K562 (cell line): ENCODE results near the gene ZNF189. TPM values are rescaled to one million over a fixed set of nuclear protein-coding genes. Genes with fewer than 3 reads are reported as not detected.

ENCODE experiments used
- ARID4B ChIP-seq: sonication (generic); formaldehyde crosslinking; IDR thresholded peaks from 2 replicates; pipeline ENCODE4 v1.8.0; 2022; ENCODE audit warnings: mild to moderate bottlenecking, missing genetic modification reagents
- C11orf30 ChIP-seq: fragments of 450-650 bp; IDR thresholded peaks from 2 replicates; pipeline ENCODE4 v1.6.1; 2016; ENCODE audit warnings: low read depth, mild to moderate bottlenecking
- CBX1 ChIP-seq: sonication (generic); IDR thresholded peaks from 2 replicates; pipeline ENCODE4 v1.6.1; 2016; ENCODE audit warnings: antibody characterized with exemption, low read depth, mild to moderate bottlenecking
- EGR1 ChIP-seq: fragments of 450-650 bp; conservative IDR thresholded peaks from 2 replicates; pipeline ENCODE4 v1.6.1; 2017; ENCODE audit warnings: mild to moderate bottlenecking
- ESRRA ChIP-seq: fragments of 450-650 bp; IDR thresholded peaks from 2 replicates; pipeline ENCODE4 v1.6.1; 2014; ENCODE audit warnings: low read depth, mild to moderate bottlenecking, moderate library complexity, borderline replicate concordance
- JUND ChIP-seq, 2 experiments: IDR thresholded peaks; 2 replicates in 1 of 2; 3 replicates in 1 of 2; pipeline ENCODE4 v1.6.1; 2011; ENCODE audit warnings: borderline replicate concordance in 2 of 2, low read depth in 2 of 2, low read length in 2 of 2, improper control_type of control experiment in 1 of 2, missing biosample characterization in 1 of 2, missing genetic modification characterization in 1 of 2, missing genetic modification reagents in 1 of 2
- OTX1 ChIP-seq: fragments of 450-650 bp; formaldehyde crosslinking; IDR thresholded peaks from 2 replicates; pipeline ENCODE4 v1.4.0; 2022; ENCODE audit warnings: mild to moderate bottlenecking
- POLR2A ChIP-seq: fragments of 450-650 bp; conservative IDR thresholded peaks from 2 replicates; pipeline ENCODE4 v1.6.1; 2016
- POLR2AphosphoS5 ChIP-seq: IDR thresholded peaks from 2 replicates; pipeline ENCODE4 v1.6.1; 2011; ENCODE audit warnings: mild to moderate bottlenecking, low read depth, low read length, moderate library complexity; ENCODE audit not compliant: control insufficient read depth, insufficient read depth
- PURB ChIP-seq: sonication (generic); formaldehyde crosslinking; IDR thresholded peaks from 2 replicates; pipeline ENCODE4 v1.9.0; 2021; ENCODE audit warnings: low read depth, mild to moderate bottlenecking, missing genetic modification reagents
- RBM14 ChIP-seq: fragments of 200-400 bp; formaldehyde crosslinking; IDR thresholded peaks from 2 replicates; pipeline ENCODE4 v1.6.1; 2018; ENCODE audit warnings: low read depth, mild to moderate bottlenecking, low read length, moderate library complexity, borderline replicate concordance; ENCODE audit not compliant: insufficient read depth
- RNF2 ChIP-seq: sonication (generic); IDR thresholded peaks from 2 replicates; pipeline ENCODE4 v1.6.1; 2016
- SNAPC5 ChIP-seq: fragments of 250-450 bp; sonication (Bioruptor Pico); IDR thresholded peaks from 2 replicates; pipeline ENCODE4 v1.8.0; 2021; ENCODE audit warnings: moderate library complexity, mild to moderate bottlenecking, inconsistent platforms
- SP2 ChIP-seq: IDR thresholded peaks from 2 replicates; pipeline ENCODE4 v1.6.1; 2011; ENCODE audit warnings: mild to moderate bottlenecking, low read depth, low read length, moderate library complexity; ENCODE audit not compliant: poor library complexity, severe bottlenecking; ENCODE audit errors: extremely low read depth
- TBP ChIP-seq: optimal IDR thresholded peaks from 2 replicates; pipeline ENCODE3; 2011; ENCODE audit warnings: low read depth, low read length, improper control_type of control experiment
- ZBTB12 ChIP-seq: fragments of 250-450 bp; sonication (Bioruptor Pico); IDR thresholded peaks from 2 replicates; pipeline ENCODE4 v1.4.0; 2020
- ZBTB17 ChIP-seq: fragments of 450-650 bp; formaldehyde crosslinking; IDR thresholded peaks from 2 replicates; pipeline ENCODE4 v1.4.0; 2020; ENCODE audit warnings: mild to moderate bottlenecking
- ZNF143 ChIP-seq: sonication (generic); formaldehyde crosslinking; IDR thresholded peaks from 2 replicates; pipeline ENCODE4 v1.9.0; 2022; ENCODE audit warnings: mild to moderate bottlenecking, missing genetic modification reagents
- ZNF316 ChIP-seq: fragments of 450-650 bp; IDR thresholded peaks from 2 replicates; pipeline ENCODE4 v1.6.1; 2016
- ZNF384 ChIP-seq: IDR thresholded peaks from 2 replicates; pipeline ENCODE4 v1.6.1; 2012; ENCODE audit warnings: low read depth, low read length, improper control_type of control experiment
- ZNF695 ChIP-seq: fragments of 450-650 bp; formaldehyde crosslinking; IDR thresholded peaks from 2 replicates; pipeline ENCODE4 v1.4.0; 2020; ENCODE audit warnings: mild to moderate bottlenecking, moderate library complexity
- ZNF785 ChIP-seq: fragments of 250-450 bp; sonication (Bioruptor Pico); IDR thresholded peaks from 2 replicates; pipeline ENCODE4 v1.4.0; 2020; ENCODE audit warnings: mild to moderate bottlenecking
- polyA plus RNA-seq, 8 experiments: library from polyadenylated mRNA; depleted of rRNA in 4 of 8; stranded (reverse) in 5 of 8; unstranded in 3 of 8; fragments of >200 nt; fragmentation: Nextera tagmentation in 2 of 8; fragmentation: Illumina TruSeq in 1 of 8; extraction: Ambion mirVana in 2 of 8; extraction: Trizol in 1 of 8; gene quantifications; 2 replicates each; pipeline versions ENCODE4 v1.2.1 to v1.2.3, GENCODE V29; 2011 to 2014; ENCODE audit warnings: inconsistent platforms in 1 of 8, missing spikeins in 1 of 8
- total RNA-seq, 7 experiments: library from RNA; depleted of rRNA in 6 of 7; stranded (reverse); fragments of >200 nt in 6 of 7; fragmentation: Illumina TruSeq in 2 of 7; extraction: Trizol in 2 of 7; gene quantifications; 2 replicates each; pipeline versions ENCODE4 v1.2.1 to v1.2.3, GENCODE V29; 2011 to 2021; ENCODE audit warnings: low replicate concordance in 1 of 7

Gene ZNF189
- total and polyA plus RNA-seq, 9 of the 15 experiments (the other 6 are each of a cell fraction or from before 2014, with no cell fraction given), result 2.4 to 15.3 (median 6.4) TPM

- TF ChIP-seq SP2 (no peak), ESRRA (0 out of 2 replicates have a peak, but pooled peaks have one; percentile 11), ZNF695 (CRISPR knock-in tag) (no peak), ZBTB17 (peak; percentile 83), CBX1 (no peak), C11orf30 (peak; percentile 53; the same call in 1 of the 2 replicates), OTX1 (peak; percentile 70; the same call in 1 of the 2 replicates), POLR2AphosphoS5 (peak; percentile 95), RBM14 (no peak), EGR1 (peak; percentile 95), ZNF384 (peak; percentile 40; the same call in 1 of the 2 replicates), POLR2A (peak; percentile 98), ARID4B (CRISPR knock-in tag) (peak; percentile 23; the same call in 1 of the 2 replicates), PURB (CRISPR knock-in tag) (no peak), ZNF143 (peak; percentile 95), ZBTB12 (CRISPR knock-in tag) (peak; percentile 75), ZNF316 (no peak), TBP (peak; percentile 88), JUND (IDR thresholded peaks at IDR 0.05; ENCODE audit: borderline replicate concordance, low read depth, low read length) (peak; percentile 73), JUND (tag; IDR thresholded peaks at IDR 0.05; ENCODE audit: borderline replicate concordance, low read depth, low read length) (no peak; the same call in 2 of the 3 replicates), RNF2 (0 out of 2 replicates have a peak, but pooled peaks have one; percentile 55), ZNF785 (CRISPR knock-in tag) (no peak), SNAPC5 (CRISPR knock-in tag) (no peak)
These were observed at the start of gene ZNF189, which contains the start of gene MRPL50 (continued) for GRCh38 chr9:101398068-101398929.
